Dermis microvascular lymphatic vessel endothelial cell (primary cell): Measurements from ENCODE around the gene LTBP4. TPM values are rescaled to one million over a fixed set of nuclear protein-coding genes. Genes with fewer than 3 reads are reported as not detected.

ENCODE experiments used
- DNase-seq, 2 donors: peaks; one replicate each; pipeline versions ENCODE4 v3.0.0 to v3.0.0-alpha.2; 2010; ENCODE audit warnings: low read depth in 2 of 2
- total RNA-seq: library from RNA; depleted of rRNA; stranded (reverse); fragments of >200 nt; gene quantifications from 2 replicates; pipeline ENCODE4 v1.2.1, GENCODE V29; 2014

Gene LTBP4
- total RNA-seq, 1 donor from 2014 or later: 12.3 TPM

GRCh38 chr19:40594657-40595091 lies 6.5 kb upstream of the LTBP4 start:
- DNase-seq: no peak

- DNase-seq: peak in 1 of 2 donors; percentile 75
These were observed 4.4 kb upstream of the LTBP4 start for GRCh38 chr19:40596608-40597328.

- no peak for DNase-seq
These were observed 3.8 kb upstream of the LTBP4 start for GRCh38 chr19:40597329-40597838.

GRCh38 chr19:40598121-40598917 lies 2.9 kb upstream of the LTBP4 start:
- peak; percentile 60 to 82 for DNase-seq

- no peak for DNase-seq
These were observed 2.3 kb upstream of the LTBP4 start for GRCh38 chr19:40598918-40599307.

DNA sequence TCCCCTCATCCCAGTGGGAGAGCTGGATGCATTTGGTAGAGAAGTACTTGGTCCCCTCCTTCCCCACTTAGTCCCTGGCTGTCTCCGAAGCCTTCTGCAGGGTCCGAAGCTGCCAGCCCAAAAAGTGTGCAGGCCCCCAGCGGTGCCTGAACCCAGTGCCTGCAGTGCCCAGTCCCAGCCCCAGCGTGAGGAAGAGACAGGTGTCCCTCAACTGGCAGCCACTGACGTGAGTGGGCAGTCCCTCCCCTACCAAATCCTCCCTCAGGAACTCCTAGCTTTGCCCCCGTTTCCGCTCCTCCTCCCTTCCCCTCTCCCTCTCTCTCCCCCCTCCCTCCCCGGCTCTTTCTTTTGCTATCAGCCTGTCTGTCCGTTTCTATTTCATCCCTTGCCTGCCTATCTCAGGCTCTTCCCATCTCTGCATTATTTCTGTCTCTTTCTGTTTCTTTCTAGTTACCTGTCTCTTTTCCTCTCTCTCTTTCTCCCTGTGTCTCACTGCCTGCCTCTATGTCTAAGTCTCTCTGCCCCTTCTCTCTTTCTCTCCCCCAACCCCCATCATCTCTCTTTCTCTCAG lies 1.8 kb upstream of the LTBP4 start:
- no peak for DNase-seq

DNA sequence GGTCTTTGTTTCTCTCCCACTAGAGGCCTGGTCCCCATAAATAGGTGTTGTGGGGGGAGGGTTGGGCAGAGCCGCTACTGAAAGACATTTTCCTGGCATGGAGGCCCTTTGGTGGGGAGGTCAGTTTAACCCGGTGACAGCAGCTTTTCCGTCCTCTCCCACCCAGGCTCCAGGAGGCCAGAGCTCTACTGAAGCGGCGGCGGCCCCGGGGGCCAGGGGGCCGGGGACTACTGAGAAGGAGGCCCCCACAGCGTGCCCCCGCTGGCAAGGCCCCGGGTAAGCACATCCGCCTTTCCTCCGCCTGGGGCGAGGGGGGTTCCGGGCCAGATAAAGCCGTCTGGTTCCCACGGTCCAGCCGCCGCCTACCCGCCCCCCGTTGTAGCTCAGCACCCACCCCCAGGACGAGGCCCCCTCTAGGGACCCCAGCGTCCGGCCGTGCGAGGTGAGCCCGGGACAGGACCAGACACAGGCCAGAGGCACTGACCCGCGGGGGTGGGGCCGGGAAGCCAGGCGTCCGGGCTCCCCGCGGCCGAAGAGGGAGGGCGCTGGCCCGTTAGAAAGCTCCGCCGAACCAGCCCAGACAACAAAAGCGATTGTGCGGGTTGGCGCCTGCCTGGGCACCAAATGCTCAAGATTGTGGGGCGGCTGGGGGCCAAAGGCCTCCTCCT lies 1.1 kb upstream of the LTBP4 start:
- no peak for DNase-seq

- DNase-seq: no peak
These were observed 517 bp upstream of the LTBP4 start for GRCh38 chr19:40600570-40601133.

GRCh38 chr19:40603071-40603388 lies 1.9 kb downstream of the LTBP4 start:
- no peak for DNase-seq

DNA sequence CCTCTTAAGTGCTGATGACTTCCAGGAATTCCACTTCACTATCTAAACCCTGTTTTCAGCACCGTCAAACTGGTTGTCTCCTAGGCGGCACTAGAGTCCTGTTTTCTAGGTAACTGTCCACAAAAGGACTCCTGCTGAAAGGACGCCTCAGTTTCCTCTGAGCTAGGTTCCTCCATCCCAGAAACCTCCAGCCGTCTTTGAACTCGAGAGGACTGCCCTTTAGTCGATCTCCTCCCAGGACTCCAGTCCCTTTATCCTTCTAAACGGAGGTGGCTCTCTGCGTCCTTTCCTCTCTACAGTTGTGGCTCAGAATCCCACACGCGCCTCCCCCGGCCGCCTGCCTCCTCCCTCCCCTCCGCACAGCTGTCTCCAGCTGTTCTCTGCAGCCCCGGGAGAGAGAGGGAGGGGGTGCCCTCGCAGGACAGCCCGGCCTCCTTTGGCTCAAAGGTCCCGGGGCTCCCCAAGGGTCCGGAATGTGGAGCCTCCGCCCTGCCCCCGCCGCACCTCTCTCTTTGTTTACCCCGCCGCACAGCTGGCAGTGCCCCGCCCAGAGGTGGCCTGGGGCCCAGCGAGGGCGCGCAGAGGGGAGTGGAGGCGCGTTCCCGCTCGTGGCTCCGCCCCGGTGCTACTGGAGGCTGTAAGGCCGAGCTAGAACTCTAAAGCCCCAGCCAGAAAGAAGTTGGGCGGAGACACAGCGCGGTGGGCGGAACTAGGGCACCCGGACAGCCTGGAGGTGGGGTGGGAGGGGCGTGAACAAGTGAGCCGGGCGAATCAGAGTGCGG lies 2.4 kb downstream of the LTBP4 start:
- DNase-seq: peak; percentile 91 to 95

DNA sequence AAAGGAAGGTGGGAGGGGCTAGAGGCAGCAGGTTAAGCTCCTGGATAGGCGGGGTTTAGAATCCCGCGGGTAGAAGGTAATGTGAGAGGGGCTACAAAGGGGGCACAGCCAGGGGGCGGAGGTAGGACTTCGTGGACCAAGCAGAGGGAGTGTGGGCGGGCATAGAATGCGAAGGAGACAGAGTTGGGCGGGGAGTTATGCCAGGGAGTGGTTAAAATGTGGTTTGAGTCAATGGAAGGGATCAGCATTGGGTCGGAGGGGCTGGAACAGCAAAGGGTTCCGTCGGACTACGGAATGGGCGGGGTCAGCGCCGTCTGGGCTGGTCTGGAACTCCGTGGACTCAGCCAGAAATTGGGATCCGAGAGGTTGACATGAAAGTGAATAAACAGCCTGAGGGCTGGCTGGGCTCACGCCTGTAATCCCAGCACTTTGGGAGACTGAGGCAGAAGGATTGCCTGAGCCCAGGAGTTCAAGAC lies 3.0 kb downstream of the LTBP4 start:
- DNase-seq: no peak

DNA sequence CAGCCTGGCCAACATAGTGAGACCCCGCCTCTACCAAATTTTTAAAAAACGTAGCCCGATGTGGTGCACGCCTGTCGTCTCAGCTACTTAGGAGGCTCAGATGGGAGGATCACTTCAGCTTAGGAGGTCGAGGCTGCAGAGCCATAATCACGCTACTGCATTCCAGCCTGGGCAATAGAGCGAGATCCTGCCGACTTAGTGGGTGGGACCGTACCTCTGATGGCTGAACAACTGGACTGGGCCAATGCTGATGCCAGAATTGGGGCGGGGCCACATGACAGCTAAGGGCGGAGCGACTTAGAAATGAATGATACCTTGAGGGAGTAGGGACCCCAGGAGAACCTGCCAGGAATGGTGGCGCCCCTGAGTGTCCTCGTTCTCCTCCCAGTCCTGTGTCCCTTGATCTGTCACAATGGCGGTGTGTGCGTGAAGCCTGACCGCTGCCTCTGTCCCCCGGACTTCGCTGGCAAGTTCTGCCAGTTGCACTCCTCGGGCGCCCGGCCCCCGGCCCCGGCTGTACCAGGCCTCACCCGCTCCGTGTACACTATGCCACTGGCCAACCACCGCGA lies 3.6 kb downstream of the LTBP4 start:
- no peak for DNase-seq

GRCh38 chr19:40605216-40605971 lies 4.2 kb downstream of the LTBP4 start:
- peak in 1 of 2 donors; percentile 55 for DNase-seq

GRCh38 chr19:40607311-40608239 lies 6.4 kb downstream of the LTBP4 start:
- DNase-seq: no peak

DNA sequence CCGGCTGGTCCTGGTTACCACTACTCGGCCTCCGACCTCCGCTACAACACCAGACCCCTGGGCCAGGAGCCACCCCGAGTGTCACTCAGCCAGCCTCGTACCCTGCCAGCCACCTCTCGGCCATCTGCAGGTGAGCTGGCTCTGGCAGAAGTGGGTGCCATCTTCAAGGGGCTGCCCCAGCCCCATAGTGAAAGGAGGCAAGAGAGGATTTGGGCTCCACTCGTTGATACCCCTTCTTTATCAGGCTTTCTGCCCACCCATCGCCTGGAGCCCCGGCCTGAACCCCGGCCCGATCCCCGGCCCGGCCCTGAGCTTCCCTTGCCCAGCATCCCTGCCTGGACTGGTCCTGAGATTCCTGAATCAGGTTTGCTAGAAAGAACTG lies 7.1 kb downstream of the LTBP4 start:
- no peak for DNase-seq

DNA sequence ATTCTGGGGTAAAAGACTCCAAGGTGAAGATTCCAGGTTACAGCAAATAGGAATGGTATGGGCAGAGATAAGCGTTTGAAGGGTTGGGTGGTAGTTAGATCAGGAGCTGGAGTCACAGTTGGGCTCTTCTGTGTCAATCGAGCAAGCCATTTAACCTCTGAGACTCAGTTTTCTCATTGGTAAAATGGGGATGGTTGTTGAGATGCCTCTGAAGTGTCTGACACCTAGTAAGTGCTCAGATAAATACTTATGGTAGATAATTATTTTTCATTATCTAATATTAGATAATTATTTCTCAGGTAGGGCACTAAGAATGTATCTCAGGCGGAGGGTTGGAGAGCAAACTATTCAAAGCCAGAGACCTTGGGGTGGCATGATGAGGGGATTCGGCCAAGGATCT lies 7.8 kb downstream of the LTBP4 start:
- no peak for DNase-seq

- peak; percentile 60 to 68 for DNase-seq
These were observed 8.6 kb downstream of the LTBP4 start for GRCh38 chr19:40609561-40610395.
